ENCODE data around the gene SYNJ1. TPM values are rescaled to one million over a fixed set of nuclear protein-coding genes. Genes with fewer than 3 reads are reported as not detected.

SYNJ1 gene
- total RNA-seq, 1 donor from 2014 or later, result 2.6 TPM

DNA sequence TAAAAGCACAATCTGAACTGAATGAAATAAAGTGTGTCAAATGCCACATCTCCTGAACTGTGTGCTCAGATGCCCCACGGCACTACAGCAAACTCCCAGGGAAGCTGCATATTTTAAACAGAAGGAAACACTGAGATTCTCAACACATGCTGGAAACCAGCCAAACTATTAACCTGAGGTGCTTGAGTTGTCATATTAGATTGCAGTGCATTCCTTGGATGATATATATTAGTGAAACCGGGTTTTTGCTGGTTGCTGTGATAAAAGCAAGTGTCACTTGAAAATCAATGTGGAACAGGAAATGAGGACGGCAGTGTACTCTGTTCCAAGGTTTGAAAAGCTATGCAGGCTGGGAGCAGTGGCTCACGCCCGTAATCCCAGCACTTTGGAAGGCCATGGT is 8.7 kb downstream of the SYNJ1 start:
- Histone ChIP-seq H3K27me3 (ENCODE audit: control insufficient read depth, insufficient read depth, low read length) (no peaks in the 10 kb centered on the region), H3K36me3 (ENCODE audit: control insufficient read depth, insufficient read depth, low read length) (peaks cover 2% of the 10 kb centered on the region), H3K4me3 (ENCODE audit: low read depth, low read length) (no peak overlapping the region)
- DNase-seq (ENCODE audit: low read depth) (peak; percentile 12), FAIRE-seq (no peak)
- TF ChIP-seq, protein P1, sequence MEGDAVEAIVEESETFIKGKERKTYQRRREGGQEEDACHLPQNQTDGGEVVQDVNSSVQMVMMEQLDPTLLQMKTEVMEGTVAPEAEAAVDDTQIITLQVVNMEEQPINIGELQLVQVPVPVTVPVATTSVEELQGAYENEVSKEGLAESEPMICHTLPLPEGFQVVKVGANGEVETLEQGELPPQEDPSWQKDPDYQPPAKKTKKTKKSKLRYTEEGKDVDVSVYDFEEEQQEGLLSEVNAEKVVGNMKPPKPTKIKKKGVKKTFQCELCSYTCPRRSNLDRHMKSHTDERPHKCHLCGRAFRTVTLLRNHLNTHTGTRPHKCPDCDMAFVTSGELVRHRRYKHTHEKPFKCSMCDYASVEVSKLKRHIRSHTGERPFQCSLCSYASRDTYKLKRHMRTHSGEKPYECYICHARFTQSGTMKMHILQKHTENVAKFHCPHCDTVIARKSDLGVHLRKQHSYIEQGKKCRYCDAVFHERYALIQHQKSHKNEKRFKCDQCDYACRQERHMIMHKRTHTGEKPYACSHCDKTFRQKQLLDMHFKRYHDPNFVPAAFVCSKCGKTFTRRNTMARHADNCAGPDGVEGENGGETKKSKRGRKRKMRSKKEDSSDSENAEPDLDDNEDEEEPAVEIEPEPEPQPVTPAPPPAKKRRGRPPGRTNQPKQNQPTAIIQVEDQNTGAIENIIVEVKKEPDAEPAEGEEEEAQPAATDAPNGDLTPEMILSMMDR (IDR thresholded peaks at IDR 0.05; ENCODE audit: insufficient read depth, low read length, severe bottlenecking), result no peak

DNA sequence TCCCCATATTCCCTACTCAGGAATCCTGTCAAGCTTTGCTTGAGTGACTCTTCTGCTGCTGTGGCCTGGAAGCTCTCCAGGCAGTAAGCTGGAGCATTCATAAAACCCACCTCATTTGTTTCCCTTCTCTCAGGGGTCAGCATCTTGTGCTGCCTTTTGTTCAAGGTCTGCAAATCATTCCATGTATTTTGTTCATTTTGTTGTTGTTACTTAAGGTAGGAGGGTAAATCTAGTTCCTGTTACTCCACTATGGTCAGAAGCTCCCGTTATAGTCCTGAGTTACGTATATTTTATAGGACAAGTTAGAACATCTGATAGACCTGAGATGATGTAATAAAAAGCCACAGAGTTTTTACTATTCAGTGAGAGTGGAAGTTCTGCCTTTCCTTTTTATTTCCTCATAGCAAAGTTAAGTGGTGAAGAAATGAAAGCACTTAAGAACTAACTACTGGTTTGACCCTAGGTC is 9.9 kb downstream of the SYNJ1 start:
- no peak for FAIRE-seq

DNA sequence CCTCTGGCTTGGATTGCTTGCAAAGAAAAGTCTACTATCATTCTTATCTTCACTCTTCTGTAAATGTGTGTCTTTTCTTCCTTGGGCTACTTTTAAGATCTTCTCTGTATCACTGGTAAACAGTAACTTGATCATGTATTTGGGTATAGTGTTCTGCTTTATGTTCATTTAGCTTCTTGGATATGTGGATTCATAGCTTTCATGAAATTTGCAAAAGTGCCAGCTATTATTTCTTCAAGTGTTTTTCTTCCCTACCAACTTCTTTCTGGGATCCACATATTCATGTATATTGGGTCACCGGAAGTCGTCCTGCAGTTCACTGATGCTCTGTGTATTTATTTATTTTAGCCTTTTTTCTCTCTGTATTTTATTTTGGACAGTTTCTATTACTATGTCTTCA is 11.3 kb downstream of the SYNJ1 start:
- TF ChIP-seq, protein P1 (IDR thresholded peaks at IDR 0.05; ENCODE audit: insufficient read depth, low read length, severe bottlenecking), result no peak
- Histone ChIP-seq H3K4me3 (ENCODE audit: low read depth, low read length) (no peak overlapping the region), H3K27me3 (ENCODE audit: control insufficient read depth, insufficient read depth, low read length) (no peaks in the 10 kb centered on the region), H3K36me3 (ENCODE audit: control insufficient read depth, insufficient read depth, low read length) (peaks cover 2% of the 10 kb centered on the region)
- DNase-seq (ENCODE audit: low read depth) (no peak), FAIRE-seq (no peak)

More for the DNA sequence above, 9.9 kb downstream of the SYNJ1 start:
- TF ChIP-seq, protein P1 (IDR thresholded peaks at IDR 0.05; ENCODE audit: insufficient read depth, low read length, severe bottlenecking), result no peak
- Histone ChIP-seq H3K36me3 (ENCODE audit: control insufficient read depth, insufficient read depth, low read length) (peaks cover 2% of the 10 kb centered on the region), H3K27me3 (ENCODE audit: control insufficient read depth, insufficient read depth, low read length) (no peaks in the 10 kb centered on the region), H3K4me3 (ENCODE audit: low read depth, low read length) (no peak overlapping the region)
- peak; percentile 70 for DNase-seq (ENCODE audit: low read depth)

DNA sequence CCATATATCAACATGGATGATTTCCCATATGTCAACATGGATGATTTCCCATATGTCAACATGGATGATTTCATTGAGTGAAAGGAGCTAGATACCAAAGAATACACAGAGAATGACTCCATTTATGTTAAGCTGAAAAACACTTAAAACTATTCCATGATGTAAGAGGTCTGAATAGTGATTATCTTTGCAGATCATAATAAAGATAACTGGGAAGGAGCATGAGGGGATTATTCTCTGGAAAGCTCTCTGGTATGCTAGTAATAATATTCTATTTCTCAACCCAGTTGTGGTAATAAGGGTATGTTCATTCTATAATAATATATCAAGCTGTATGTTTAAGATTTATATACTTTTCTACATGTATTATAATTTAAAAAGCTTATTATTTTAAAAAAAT is 14.1 kb downstream of the SYNJ1 start:
- Histone ChIP-seq H3K4me3 (ENCODE audit: low read depth, low read length) (no peak overlapping the region), H3K27me3 (ENCODE audit: control insufficient read depth, insufficient read depth, low read length) (no peaks in the 10 kb centered on the region), H3K36me3 (ENCODE audit: control insufficient read depth, insufficient read depth, low read length) (no peaks in the 10 kb centered on the region)
- no peak for DNase-seq (ENCODE audit: low read depth)
- TF ChIP-seq, protein P1 (IDR thresholded peaks at IDR 0.05; ENCODE audit: insufficient read depth, low read length, severe bottlenecking), result no peak
- FAIRE-seq, result no peak

DNA sequence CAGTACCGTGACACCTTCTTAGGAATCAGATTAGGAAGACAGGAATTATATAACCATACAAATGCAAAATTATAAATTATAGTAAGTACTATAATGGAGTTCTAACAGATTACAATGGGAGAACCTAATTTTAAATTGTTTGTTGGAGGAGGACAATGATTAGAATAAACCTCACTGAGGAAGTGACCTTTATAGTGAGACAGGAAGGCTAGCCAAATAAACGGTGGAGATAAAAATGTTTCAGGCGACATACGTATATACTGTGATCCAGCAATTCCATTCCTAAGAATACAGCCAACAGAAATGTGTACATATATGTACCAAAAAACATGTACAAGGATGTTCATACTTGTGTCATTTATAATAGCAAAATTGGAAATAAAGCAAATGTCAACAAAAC is 15.2 kb downstream of the SYNJ1 start:
- FAIRE-seq, result no peak
- Histone ChIP-seq H3K4me3 (ENCODE audit: low read depth, low read length) (no peak overlapping the region), H3K27me3 (ENCODE audit: control insufficient read depth, insufficient read depth, low read length) (no peaks in the 10 kb centered on the region), H3K36me3 (ENCODE audit: control insufficient read depth, insufficient read depth, low read length) (no peaks in the 10 kb centered on the region)
- TF ChIP-seq, protein P1 (IDR thresholded peaks at IDR 0.05; ENCODE audit: insufficient read depth, low read length, severe bottlenecking), result no peak
- no peak for DNase-seq (ENCODE audit: low read depth)

DNA sequence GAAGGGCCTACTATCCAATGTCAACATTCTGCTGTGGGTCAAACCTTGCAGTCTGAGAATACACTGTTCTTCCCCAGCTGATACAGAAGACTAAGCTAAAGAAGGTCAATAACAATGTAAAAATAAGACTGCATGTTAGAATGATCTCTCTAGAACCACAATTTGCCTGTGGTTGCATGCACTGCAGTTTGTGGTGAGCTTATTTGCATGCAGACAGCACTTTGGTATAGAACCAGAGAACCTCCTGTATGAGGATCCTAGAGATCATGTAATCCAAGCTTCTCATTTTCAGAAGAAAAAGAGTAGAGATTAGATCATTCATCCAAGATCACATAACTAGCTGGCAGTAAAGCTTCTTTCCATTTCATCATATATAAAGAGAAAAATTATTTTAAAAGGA is 15.8 kb downstream of the SYNJ1 start:
- DNase-seq (ENCODE audit: low read depth), result no peak
- no peak for FAIRE-seq

More for the DNA sequence above, 15.8 kb downstream of the SYNJ1 start:
- TF ChIP-seq, protein P1 (IDR thresholded peaks at IDR 0.05; ENCODE audit: insufficient read depth, low read length, severe bottlenecking), result no peak
- no peak overlapping the region for H3K4me3 ChIP-seq (ENCODE audit: low read depth, low read length)
- no peaks in the 10 kb centered on the region for H3K27me3 ChIP-seq (ENCODE audit: control insufficient read depth, insufficient read depth, low read length)
- no peaks in the 10 kb centered on the region for H3K36me3 ChIP-seq (ENCODE audit: control insufficient read depth, insufficient read depth, low read length)
